ENCODE measurements around the gene CORO1C.

- TF ChIP-seq CTCF (IDR thresholded peaks at IDR 0.05) (no peak), POLR2A (IDR thresholded peaks at IDR 0.05) (no peak), POLR2AphosphoS5 (IDR thresholded peaks at IDR 0.05) (no peak)
Measured at GRCh38 chr12:108630481-108631207, 100.7 kb downstream of the CORO1C start.

Data from transverse colon (tissue), 4 donors.